Activated naive CD4-positive, alpha-beta T cell treated with Interleukin-2 at 50 U/mL for 16 hours (primary cell): ENCODE data around the gene PACS1.

Experiments
- DNase-seq: peaks from one replicate; pipeline ENCODE4 v3.0.0-alpha.2; 2020

Gene PACS1

DNA sequence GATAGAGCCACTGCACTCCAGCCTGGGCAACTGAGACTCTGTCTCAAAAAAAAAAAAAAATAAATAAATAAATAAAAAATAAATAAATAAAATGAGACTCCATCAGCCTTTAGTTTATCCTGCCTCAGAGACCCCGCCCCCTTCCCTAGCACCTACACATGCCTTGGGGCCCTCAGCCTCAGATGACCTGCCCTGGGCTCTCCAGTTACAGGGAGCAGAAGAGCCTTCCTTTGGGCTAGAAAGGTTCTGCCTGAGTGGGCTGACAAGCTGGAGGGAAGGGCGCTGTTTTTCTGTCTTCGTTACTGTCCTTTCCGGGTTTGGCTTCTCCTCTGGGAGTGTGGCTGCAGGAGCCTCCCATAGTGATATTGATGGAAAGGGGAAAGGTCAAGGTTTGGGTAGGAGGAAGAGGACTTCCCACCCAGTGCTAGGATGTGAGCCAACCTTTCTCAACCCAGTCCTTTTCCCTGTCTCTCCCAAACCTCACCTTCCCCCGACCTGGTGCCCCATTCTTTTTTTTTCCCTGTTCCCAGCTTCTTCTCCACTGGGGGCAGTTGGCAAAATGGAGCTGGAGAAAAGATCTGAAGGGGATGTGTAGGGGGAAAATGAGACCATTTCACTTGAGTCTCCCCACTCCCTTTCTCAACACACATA is 19.4 kb upstream of the PACS1 start:
- DNase-seq: no peak

DNA sequence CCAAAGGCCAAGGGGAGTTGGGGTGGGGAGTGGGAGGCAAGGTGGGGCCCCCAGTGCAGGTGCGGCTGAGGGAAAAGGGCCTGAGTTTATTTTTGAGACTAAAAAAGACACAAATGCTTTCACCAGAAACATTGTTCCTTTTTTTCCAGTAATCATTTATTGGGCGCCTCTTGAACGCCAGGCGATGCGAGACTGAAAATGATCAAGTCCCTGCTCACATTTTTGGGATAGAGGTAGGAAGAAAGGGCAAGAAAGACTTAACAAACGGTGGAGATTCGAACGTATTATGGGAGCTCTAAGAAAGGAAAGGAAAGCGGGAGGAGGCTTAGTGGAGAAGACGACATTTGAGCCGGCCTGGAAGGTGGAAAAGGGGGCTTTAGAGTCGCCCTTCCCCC is 18.7 kb upstream of the PACS1 start:
- DNase-seq: no peak

DNA sequence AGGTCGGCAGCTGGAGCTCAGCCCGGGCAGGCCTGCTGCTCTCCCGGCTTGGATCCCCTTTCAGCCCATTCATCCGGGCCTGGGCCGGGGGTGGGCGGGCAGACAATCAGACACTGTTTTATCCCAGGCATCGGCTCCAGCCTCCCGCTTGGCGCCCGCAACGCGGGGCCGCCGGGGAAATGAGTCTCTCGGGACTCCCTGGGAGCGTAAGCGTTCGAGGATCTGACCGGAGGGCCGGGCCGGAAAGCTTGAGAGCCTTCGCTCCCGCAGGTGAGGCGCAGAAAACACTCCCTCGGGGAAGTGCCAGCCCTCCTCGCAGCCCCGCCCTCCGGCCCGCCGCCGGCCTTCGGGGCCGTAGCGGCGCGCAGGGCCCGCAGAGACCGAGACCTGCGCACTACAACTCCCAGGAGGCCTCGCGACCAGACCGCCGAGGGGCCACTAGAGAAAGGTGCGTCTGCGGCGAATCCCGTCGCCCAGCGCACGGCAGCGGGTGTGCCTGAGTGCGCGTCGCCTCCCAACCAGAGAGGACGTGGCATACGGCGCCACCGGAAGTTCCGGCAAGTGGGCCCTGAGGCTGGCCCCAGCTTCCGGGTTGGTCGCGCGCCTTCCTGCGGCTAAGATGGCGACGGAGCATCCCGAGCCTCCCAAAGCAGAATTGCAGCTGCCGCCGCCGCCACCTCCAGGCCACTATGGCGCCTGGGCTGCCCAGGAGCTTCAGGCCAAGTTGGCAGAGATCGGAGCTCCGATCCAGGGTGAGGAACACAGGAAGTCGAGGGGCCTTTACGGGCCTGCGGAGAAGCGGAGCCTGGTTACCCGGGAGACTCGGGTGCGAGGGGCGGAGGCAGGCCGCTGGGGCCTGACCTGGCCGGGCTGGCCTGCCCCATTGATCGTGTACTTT is 18.1 kb upstream of the PACS1 start, which contains the start of gene SF3B2:
Gene SF3B2, plus strand, starts transcription at position 599 of the 898 bp plus-strand sequence. Its CDS starts 21 bp downstream, at position 620.
- DNase-seq: peak; percentile 97

DNA sequence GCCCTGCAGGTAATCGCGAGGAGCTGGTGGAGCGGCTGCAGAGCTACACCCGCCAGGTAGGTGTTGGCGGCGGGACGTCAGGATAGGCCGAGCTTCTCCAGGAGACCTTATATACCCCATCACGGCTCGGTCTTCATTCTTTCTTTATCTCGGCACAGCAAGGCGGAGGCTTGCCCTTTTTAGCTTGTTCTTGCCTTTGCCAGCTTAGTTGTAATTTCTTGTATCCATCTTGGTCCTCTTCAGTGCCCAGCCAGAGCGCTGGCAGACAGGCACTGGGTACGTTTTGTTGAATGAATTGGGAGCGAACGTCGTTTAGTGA is 17.4 kb upstream of the PACS1 start:
- DNase-seq: no peak

DNA sequence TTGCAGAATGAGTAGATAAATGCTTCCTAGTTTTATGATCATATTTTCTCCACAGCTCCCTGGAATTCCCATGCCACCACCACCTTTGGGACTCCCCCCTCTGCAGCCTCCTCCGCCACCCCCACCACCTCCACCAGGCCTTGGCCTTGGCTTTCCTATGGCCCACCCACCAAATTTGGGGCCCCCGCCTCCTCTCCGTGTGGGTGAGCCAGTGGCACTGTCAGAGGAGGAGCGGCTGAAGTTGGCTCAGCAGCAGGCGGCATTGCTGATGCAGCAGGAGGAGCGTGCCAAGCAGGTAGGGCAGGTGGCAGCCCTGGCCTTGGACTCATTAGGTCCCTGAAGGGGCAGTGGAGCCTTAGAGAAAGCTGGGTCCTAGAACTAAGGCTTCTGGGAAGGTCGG is 15.1 kb upstream of the PACS1 start:
- DNase-seq: no peak

DNA sequence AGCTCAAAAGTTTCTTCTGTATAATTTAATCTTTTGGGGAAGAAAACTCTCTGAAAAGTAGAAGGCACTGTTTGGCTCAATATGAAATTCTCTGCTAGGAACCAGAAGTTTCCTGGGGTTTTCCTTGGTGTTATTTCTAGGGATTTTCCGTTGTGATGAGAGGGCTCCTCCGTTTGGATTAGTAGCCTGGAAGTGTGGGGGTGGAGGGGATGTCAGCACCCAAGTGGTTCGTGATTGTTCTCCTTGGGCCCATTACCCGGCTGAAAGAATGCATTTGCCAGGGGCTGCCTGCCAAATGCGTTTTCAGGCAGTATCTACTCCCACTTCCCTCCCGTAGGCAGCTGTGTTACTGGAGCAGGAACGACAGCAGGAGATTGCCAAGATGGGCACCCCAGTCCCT is 13.6 kb upstream of the PACS1 start:
- DNase-seq: no peak

DNA sequence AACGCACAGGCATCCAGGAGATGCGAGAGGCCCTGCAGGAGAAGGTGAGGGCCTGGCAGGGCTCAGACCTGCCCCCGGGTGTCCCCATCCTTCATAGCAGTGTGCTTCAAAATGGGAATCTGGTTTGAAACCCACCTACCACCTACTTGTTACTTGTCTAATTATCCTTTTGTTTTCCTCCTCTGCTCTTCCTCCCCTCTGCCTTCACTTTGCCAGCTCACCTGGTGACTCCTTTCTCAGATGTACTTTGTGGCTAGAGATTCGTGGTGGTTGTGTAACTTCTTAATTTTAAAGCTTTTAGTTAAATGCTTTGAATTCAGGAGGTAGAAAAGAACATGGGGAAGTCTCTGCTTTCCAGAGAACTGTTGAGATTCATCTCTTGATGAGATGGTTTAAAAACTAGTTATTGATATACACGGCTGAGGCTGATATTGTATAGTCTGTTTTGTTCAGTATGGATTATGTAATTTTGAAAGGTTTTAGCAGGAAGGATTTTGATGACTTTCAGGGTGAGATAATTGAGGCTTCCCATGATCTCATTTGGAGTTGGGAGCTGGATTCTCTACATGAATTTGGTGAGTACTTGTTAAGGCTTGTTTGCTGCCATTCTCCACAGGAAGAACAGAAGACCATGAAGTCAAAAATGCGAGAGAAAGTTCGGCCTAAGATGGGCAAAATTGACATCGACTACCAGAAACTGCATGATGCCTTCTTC is 9.9 kb upstream of the PACS1 start:
- DNase-seq: no peak

DNA sequence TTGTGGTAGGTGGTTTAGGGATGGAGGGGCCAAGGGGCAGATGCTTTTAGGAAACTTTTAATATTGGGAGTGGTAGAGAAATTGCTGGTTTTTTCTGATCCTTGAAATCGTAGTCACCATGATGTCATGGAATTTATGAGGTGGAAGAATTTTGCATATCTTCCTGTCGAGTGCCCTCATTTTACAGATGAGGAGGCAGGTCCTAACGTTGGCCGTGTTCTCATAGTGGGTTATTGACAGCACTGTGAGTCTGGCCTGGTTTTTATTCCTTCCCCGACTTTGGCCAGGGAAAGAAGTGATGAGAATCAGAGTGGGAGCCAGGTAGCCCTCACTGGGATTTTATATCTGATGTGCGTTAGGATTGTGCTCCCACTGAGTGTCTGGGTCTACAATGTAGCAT is 8.8 kb upstream of the PACS1 start:
- DNase-seq: no peak

DNA sequence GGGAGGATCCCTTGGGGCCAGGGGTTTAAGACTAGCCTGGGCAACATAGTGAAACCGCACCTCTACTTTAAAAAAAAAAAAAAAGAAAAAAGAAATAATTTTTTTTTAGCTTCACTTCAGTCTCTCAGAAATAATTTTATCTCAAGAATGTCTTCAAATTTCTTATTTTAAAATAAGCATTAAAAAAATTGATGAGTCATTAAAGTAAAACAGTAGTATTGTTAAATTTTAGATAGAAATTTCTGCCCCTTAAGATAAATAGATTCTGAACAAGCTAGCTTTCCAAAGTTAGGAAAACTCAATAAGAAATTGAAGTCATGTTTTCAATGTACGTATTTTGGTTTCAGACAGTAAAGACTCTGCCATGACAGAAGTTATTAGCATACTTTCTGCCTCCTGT is 7.7 kb upstream of the PACS1 start:
- no peak for DNase-seq

DNA sequence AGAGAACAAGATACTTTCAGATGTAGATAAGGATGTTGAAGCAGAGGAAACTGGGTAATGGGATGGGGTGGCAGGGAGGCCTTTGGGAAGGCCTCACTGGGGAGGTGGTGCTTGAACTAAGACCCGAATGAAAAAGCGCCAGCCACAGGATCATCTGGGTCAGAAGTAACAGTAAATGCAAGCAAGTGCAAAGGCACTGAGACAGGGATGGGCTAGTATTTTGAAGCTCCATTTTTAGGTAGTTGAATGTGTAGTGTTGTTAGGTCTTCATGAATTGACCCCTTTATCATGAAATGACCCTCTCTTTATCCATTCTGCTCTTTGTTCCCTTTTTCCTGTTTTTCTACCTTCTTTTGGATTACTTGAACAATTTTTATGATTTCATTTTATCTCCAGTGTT is 6.2 kb upstream of the PACS1 start:
- no peak for DNase-seq

DNA sequence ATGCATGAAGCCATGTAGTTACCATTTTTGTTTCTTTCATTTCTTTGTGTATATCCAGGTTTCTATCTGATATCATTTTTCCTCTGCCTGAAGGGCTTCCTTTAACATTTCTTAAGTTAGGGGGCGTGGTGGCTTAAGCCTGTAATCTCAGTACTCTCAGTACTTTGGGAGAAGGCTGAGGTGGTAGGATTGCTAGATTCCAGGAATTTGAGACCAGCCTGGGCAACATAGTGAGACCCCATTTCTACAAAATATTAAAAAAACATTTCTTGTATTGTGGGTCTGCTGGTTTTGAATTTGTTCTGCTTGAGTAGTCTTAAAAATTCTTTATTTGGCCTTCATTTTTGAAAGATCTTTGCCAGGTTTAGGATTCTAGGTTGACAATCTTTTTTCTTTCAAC is 5.5 kb upstream of the PACS1 start:
- no peak for DNase-seq

DNA sequence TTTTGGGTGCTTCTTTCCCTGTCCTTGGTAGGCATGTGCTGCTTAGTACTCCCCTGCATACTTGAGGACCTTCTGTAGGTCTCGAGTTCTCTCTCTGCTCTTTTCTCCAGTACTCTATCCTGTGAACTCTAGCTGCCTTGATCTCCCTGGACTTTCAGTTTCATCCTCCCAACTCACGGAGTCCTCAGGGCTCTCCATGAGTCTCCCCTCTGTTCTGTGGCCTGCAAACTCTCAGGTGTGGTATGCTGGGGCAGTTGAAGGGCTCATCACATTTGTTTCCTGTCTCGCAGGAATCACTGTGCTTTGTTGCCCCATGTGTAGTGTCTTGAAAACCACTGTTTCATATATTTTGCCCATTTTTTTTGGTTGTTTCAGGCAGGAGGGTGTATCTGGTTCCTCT is 3.3 kb upstream of the PACS1 start:
- DNase-seq: no peak

DNA sequence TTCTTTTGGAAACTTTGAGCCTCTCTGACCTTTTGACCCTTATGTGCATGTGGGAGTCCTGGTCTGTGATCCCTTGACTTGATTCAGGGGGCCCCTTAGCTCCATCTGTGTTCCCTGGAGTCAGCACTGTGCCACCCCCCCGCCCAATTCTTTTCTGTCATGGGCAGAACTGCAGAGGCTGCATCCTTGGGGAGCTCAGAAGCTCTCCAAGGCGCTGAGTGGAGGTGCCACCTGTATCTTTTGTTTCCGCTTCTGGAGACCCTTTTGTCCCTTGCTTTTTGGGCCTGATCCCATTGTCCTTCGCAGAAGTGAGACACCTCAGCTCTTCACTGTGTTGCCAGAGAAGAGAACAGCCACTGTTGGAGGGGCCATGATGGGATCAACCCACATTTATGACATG is 2.4 kb upstream of the PACS1 start:
- no peak for DNase-seq

DNA sequence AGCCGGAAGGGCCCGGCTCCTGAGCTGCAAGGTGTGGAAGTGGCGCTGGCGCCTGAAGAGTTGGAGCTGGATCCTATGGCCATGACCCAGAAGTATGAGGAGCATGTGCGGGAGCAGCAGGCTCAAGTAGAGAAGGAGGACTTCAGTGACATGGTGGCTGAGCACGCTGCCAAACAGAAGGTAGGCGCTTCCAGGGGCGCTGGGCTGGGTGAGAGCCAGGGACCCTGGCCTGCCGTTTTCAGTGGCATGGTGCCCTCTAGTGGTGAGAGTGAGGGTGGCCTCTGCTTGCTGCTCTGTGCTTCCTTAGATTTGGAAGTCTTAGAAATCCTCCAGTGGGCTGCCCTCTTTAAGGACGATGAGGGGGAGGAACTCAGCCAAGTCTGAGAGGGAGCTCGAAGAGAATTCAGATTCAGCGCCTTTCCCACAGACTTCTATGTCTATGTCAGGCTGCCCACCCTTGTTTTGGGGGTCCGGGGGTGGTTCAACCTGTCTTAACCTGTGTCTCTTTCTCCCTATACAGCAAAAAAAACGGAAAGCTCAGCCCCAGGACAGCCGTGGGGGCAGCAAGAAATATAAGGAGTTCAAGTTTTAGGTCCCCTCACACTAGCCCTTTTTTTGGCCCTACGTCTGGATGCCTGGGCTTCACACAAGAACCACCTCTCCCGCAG is 1.8 kb upstream of the PACS1 start:
- peak; percentile 79 for DNase-seq

DNA sequence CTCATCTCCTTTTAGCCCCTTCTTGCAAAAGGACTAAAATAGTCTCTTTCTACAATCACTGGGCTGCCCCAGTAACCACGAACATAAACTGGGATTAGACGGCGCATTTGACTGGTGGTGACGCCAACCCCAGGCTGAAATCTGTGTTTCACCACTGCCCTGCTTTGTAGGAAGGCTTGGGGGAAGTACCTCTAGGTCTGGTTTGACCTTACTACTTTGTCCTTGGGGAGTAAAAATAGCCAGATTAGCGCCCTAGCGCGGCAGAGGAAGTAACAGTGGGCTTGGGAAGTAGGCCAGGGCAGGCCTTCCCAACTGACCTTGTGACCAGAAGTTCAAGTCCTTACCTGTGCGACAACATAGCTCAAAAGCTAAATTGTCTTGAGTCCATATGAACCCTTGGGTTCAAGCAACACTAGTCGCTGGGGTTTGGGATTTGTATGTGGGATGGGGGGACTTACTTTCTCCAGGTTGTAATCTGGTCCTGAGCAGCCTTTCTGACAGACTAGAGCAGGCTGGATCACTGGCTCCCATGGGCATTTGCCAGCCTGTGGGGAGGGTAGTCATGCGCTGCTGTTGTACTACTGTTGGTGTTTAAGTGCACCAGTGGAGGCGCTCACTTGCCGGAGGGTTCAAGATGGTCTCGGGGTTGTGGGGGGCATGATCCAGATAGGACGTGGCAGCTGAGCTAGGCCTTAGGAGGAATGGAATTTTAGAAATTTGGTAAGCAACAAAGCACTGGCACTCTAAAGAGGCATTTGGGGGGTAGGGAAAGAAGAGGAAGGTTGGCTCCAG is 953 bp upstream of the PACS1 start:
- peak; percentile 39 for DNase-seq

DNA sequence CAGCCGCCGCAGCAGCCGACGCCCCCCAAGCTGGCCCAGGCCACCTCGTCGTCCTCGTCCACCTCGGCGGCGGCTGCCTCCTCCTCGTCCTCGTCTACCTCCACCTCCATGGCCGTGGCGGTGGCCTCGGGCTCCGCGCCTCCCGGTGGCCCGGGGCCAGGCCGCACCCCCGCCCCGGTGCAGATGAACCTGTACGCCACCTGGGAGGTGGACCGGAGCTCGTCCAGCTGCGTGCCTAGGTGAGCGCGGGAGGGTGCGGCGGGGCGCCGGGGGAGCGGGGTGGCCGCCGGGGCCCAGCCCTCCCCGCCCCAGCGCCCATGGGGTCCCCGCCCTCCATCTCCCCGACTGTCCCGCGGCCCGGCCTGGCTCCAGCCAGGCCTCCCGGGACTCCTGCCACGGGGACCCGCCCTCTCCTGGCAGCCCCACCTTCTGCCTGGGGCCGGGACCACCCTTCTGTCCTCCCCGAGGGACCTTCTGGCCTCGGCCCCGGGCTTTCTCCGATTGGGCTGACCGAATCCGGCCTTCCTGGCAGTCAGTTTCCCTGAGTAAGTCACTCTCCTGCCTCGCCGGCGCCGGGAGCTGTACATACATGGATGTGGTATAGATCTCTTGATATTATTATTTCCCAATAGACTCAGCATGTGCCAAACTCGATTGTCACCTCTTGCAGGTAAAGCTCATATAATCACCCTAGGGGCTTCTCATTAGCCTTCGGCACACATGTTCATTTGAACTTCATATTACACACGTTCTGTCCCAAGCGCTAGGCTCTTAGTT is 720 bp downstream of the PACS1 start:
- peak; percentile 30 for DNase-seq

DNA sequence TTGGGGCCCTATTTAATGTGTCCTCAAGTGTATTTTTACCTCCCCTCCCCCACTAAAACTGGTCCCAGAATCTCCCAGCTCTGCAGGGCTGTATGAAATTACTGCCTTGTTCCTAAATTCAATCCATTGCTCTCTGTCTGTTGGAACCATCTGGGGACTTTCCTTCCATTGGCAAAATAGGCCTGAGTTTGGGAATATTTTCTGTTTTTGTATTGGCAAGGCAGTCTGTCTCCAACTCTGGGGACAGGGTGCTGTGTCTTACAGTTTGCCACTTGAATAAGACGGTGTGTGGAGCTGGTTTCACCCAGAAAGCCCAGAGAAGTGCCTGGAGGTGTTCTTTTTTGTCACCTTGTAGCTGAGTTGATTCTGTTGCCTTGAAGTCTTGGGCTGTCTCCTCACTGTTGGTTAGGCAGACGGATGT is 1.3 kb downstream of the PACS1 start:
- peak; percentile 16 for DNase-seq

DNA sequence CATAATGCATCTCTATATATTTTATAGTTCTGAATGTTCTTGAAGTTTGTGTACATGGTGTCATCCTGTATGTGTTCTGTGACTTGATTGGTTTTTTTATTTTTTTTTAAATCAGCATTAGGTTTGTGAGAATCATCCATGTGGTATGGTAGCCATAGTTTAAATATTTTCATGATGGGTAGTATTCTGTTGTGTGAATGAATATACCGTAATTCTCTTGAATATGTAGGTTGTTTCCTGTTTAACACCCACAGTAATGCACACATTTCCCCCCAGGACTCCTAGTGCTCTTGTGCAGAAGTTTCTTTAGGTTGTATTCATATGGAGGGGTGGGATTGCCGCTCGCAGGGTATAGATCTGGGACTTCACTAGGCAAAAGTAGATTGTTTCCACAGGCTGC is 2.0 kb downstream of the PACS1 start:
- DNase-seq: no peak

DNA sequence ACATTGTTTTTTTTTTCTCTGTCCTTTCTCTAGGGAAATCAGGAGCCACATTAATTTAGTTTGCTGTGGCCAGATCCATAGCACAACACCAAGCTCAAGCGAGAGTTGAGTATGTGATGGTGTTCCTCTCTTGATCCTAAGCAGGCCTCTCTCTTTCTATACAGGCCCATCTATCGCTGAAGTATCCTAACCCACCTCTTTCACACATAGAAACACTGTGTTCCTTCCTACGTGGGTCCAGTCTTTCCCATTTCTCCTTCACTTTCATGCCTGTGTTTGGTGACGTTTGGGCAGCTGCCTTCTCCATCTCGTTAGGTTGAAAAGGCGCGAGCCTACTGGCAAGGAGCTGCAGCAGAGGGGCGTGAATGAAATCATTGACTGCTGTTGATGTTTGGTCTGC is 2.4 kb downstream of the PACS1 start:
- DNase-seq: no peak

DNA sequence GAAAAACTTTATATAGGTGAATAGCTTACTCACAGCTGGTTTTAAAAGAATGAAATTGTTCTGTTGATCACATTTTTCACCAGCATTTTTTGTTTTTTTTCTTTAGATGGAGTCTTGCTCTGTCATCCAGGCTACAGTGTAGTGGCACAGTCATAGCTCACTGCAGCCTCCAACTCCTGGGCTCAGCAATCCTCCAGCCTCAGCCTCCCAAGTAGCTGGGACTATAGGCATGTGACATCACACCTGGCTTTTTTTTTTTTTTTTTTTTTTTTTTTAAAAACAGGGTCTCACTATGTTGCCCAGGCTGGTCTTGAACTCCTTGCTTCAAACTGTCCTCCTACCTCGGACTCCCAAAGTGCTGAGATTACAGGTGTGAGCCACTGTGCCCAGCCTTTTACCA is 3.6 kb downstream of the PACS1 start:
- DNase-seq: no peak

DNA sequence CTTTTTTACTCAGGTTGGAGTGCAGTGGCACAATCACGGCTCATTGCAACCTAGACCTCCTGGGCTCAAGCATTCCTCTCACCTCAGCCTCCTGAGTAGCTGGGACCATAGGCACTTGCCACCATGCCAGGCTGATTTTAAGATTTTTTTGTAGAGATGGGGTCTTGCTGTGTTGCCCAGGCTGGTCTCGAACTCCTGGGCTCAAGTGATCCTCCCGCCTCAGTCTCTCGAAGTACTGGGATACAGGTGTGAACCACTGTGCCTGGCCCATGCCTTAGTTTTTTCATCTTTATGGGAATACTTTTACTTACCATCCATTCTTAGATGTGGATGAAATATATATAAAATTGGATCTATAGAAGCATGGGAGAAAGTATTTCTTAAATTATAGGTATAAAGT is 5.2 kb downstream of the PACS1 start:
- no peak for DNase-seq

DNA sequence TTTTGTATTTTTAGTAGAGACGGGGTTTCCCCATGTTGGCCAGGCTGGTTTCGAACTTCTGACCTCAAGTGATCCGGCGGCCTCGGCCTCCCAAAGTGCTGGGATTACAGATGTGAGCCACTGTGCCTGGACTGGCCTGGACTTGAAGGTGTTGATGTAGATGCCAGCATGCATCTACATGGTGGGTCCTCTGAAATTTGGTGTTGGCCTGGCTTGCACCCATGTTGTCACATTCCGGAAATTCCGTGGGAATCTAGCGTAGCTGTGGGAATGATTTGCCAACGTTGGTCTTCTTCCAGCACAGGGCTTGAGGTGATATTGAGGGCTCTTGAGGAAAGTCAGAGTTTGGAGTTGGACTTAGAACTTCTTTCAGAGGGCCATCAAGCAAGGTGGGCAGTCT is 6.5 kb downstream of the PACS1 start:
- DNase-seq: no peak
